Measurements from ENCODE around the gene PDE6G.

Gene PDE6G

GRCh38 chr17:81603846-81604610, 52.3 kb downstream of the PDE6G start:
- no peak overlapping the region for H3K27ac ChIP-seq
- TF ChIP-seq, protein P1, sequence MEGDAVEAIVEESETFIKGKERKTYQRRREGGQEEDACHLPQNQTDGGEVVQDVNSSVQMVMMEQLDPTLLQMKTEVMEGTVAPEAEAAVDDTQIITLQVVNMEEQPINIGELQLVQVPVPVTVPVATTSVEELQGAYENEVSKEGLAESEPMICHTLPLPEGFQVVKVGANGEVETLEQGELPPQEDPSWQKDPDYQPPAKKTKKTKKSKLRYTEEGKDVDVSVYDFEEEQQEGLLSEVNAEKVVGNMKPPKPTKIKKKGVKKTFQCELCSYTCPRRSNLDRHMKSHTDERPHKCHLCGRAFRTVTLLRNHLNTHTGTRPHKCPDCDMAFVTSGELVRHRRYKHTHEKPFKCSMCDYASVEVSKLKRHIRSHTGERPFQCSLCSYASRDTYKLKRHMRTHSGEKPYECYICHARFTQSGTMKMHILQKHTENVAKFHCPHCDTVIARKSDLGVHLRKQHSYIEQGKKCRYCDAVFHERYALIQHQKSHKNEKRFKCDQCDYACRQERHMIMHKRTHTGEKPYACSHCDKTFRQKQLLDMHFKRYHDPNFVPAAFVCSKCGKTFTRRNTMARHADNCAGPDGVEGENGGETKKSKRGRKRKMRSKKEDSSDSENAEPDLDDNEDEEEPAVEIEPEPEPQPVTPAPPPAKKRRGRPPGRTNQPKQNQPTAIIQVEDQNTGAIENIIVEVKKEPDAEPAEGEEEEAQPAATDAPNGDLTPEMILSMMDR (conservative IDR thresholded peaks at IDR 0.05): no peak

DNA sequence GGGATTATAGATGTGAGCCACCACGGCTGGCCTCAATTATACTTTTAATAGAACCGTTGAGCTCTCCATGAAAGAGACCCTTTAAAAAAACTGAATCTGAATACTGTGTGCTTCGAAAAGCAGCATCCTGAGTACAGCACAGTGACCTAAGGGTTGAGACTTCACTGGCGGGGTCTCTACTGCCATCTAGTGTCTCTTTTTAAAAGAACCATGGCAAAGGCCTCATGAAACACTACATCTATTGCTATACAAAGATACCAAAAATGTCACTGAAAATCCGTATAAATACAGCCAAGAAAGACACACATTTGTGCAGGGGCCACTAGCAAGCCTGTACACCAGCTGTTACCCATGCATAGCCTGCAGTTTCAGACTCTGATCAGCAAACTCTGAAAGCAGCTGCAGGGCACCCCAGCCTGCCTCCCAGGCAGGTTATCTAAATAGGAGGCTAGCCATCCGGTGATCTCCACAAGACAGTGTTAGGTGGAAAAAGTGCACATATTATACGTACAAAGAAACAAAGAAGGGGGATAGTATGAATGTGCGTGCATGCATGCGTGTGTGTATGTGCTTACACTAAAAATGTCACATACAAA, 54.7 kb downstream of the PDE6G start:
- TF ChIP-seq, protein P1 (conservative IDR thresholded peaks at IDR 0.05): peak; percentile 97
- H3K27ac ChIP-seq: 0 out of 2 replicates have a peak overlapping the region, but pooled peaks have one; percentile 2
